ENCODE results near the gene F2.

GRCh38 chr11:46673713-46674462, 45.1 kb upstream of the F2 start:
- TF ChIP-seq, protein P1, sequence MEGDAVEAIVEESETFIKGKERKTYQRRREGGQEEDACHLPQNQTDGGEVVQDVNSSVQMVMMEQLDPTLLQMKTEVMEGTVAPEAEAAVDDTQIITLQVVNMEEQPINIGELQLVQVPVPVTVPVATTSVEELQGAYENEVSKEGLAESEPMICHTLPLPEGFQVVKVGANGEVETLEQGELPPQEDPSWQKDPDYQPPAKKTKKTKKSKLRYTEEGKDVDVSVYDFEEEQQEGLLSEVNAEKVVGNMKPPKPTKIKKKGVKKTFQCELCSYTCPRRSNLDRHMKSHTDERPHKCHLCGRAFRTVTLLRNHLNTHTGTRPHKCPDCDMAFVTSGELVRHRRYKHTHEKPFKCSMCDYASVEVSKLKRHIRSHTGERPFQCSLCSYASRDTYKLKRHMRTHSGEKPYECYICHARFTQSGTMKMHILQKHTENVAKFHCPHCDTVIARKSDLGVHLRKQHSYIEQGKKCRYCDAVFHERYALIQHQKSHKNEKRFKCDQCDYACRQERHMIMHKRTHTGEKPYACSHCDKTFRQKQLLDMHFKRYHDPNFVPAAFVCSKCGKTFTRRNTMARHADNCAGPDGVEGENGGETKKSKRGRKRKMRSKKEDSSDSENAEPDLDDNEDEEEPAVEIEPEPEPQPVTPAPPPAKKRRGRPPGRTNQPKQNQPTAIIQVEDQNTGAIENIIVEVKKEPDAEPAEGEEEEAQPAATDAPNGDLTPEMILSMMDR (IDR thresholded peaks at IDR 0.05), result no peak
- no peak for TF ChIP-seq POLR2A (IDR thresholded peaks at IDR 0.05)
